H1 (cell line): ENCODE results near the gene RBAK. TPM values are rescaled to one million over a fixed set of nuclear protein-coding genes. Genes with fewer than 3 reads are reported as not detected.

Source experiments
- CTCF ChIA-PET: fragments of 300-600 bp; sonication (Branson Sonifier 250); formaldehyde crosslinking; loops from one replicate; lab custom pipeline; 2021; ENCODE audit not compliant: partially characterized antibody; lab: Charles Lee
- POLR2A ChIA-PET: fragments of 300-600 bp; sonication (Branson Sonifier 250); formaldehyde crosslinking; loops from one replicate; lab custom pipeline; 2021; ENCODE audit warnings: inconsistent platforms; ENCODE audit not compliant: partially characterized antibody; lab: Charles Lee
- DNase-seq, 2 experiments: peaks; one replicate each; pipeline versions ENCODE4 v3.0.0 to v3.0.0-alpha.2; 2010 to 2022; ENCODE audit warnings: low spot score in 2 of 2, low read depth in 1 of 2, mixed read lengths in 1 of 2
- FAIRE-seq: peaks from 2 replicates; lab custom pipeline; 2011; peaks lifted over from hg19 to GRCh38; lab: Jason Lieb, UNC
- H2AFZ ChIP-seq: 2 replicates; pipeline ENCODE4 v1.8.1; 2012; ENCODE audit warnings: low read length, inconsistent platforms
- H2AK5ac ChIP-seq: 2 replicates; pipeline ENCODE4 v1.6.1; 2013; ENCODE audit warnings: low read depth, low read length
- H2BK120ac ChIP-seq: replicated peaks from 2 replicates; pipeline ENCODE3; 2013; ENCODE audit warnings: low read depth, low read length, inconsistent platforms
- H2BK12ac ChIP-seq: 2 replicates; pipeline ENCODE4 v1.6.1; 2013; ENCODE audit warnings: low read depth, low read length
- H2BK15ac ChIP-seq: 2 replicates; pipeline ENCODE4 v1.6.1; 2013; ENCODE audit warnings: low read length
- H2BK20ac ChIP-seq: 2 replicates; pipeline ENCODE4 v1.6.1; 2013; ENCODE audit warnings: low read length
- H2BK5ac ChIP-seq: 2 replicates; pipeline ENCODE4 v1.6.1; 2013; ENCODE audit warnings: low read depth, low read length
- H3K14ac ChIP-seq: 2 replicates; pipeline ENCODE4 v1.6.1; 2013; ENCODE audit warnings: inconsistent platforms; ENCODE audit not compliant: insufficient read length
- H3K18ac ChIP-seq: 2 replicates; pipeline ENCODE4 v1.6.1; 2013; ENCODE audit warnings: low read length; ENCODE audit errors: extremely low read depth
- H3K23ac ChIP-seq: 2 replicates; pipeline ENCODE4 v1.6.1; 2013; ENCODE audit warnings: inconsistent platforms; ENCODE audit not compliant: insufficient read length
- H3K23me2 ChIP-seq: 2 replicates; pipeline ENCODE4 v1.6.1; 2013; ENCODE audit warnings: low read depth, low read length
- H3K27ac ChIP-seq: 2 replicates; pipeline ENCODE4 v1.6.1; 2011; ENCODE audit warnings: low read depth, low read length, inconsistent platforms
- H3K27me3 ChIP-seq, 4 experiments: replicated peaks in 1 of 4; 1 replicate in 1 of 4; 2 replicates in 3 of 4; pipeline versions ENCODE4 v1.6.1 to v1.8.1; 2011 to 2013; ENCODE audit warnings: low read length in 3 of 4, mild to moderate bottlenecking in 3 of 4, inconsistent platforms in 2 of 4, mixed read lengths in 2 of 4, moderate library complexity in 1 of 4; ENCODE audit not compliant: control insufficient read depth in 3 of 4, insufficient read depth in 3 of 4; ENCODE audit errors: extremely low read depth in 1 of 4
- H3K36me3 ChIP-seq, 4 experiments: 2 replicates each; pipeline versions ENCODE4 v1.6.1 to v1.8.1; 2011 to 2013; ENCODE audit warnings: mild to moderate bottlenecking in 4 of 4, low read length in 3 of 4, moderate library complexity in 2 of 4, control low read depth in 1 of 4, inconsistent platforms in 1 of 4; ENCODE audit not compliant: insufficient read depth in 4 of 4, control insufficient read depth in 2 of 4
- H3K4ac ChIP-seq: replicated peaks from 2 replicates; pipeline ENCODE3; 2013; ENCODE audit warnings: low read length, low read depth, mixed read lengths, inconsistent platforms; ENCODE audit not compliant: insufficient read length
- H3K4me1 ChIP-seq, 4 experiments: replicated peaks in 1 of 4; 1 replicate in 1 of 4; 2 replicates in 3 of 4; pipeline versions ENCODE4 v1.6.1 to v1.8.1; 2011 to 2013; ENCODE audit warnings: low read length in 3 of 4, inconsistent platforms in 2 of 4, mixed read lengths in 1 of 4; ENCODE audit not compliant: insufficient read depth in 4 of 4, control insufficient read depth in 3 of 4
- H3K4me2 ChIP-seq, 2 experiments: 2 replicates each; pipeline versions ENCODE4 v1.6.1 to v1.8.1; 2011 to 2013; ENCODE audit warnings: low read depth in 2 of 2, low read length in 2 of 2, control low read depth in 1 of 2, inconsistent platforms in 1 of 2, mild to moderate bottlenecking in 1 of 2; ENCODE audit not compliant: insufficient read depth in 1 of 2
- H3K4me3 ChIP-seq, 4 experiments: fragments of 200-600, 300-600 bp in 1 of 4; sonication (generic), shearing (Covaris generic), sonication (Bioruptor Twin) in 1 of 4; 2 replicates each; pipeline versions ENCODE4 v1.5.1 to v1.8.1; 2011 to 2016; ENCODE audit warnings: low read length in 4 of 4, low read depth in 3 of 4, control low read depth in 2 of 4, inconsistent platforms in 2 of 4, mild to moderate bottlenecking in 2 of 4, mixed read lengths in 1 of 4, moderate library complexity in 1 of 4; ENCODE audit not compliant: insufficient read depth in 2 of 4; ENCODE audit errors: extremely low read depth in 1 of 4
- H3K56ac ChIP-seq: replicated peaks from 2 replicates; pipeline ENCODE3; 2013; ENCODE audit warnings: low read depth, mild to moderate bottlenecking, mixed read lengths, low read length, inconsistent platforms; ENCODE audit not compliant: insufficient read length
- H3K79me1 ChIP-seq: 2 replicates; pipeline ENCODE4 v1.6.1; 2013; ENCODE audit warnings: low read depth, low read length, control low read depth
- H3K79me2 ChIP-seq, 2 experiments: 2 replicates each; pipeline versions ENCODE4 v1.6.1 to v1.8.1; 2012 to 2013; ENCODE audit warnings: low read length in 2 of 2, mild to moderate bottlenecking in 2 of 2, inconsistent platforms in 1 of 2; ENCODE audit not compliant: insufficient read depth in 2 of 2, control insufficient read depth in 1 of 2
- H3K9ac ChIP-seq, 4 experiments: replicated peaks in 1 of 4; 1 replicate in 1 of 4; 2 replicates in 3 of 4; pipeline versions ENCODE4 v1.6.1 to v1.8.1; 2011 to 2013; ENCODE audit warnings: low read depth in 3 of 4, low read length in 3 of 4, control low read depth in 2 of 4, mild to moderate bottlenecking in 2 of 4, moderate library complexity in 2 of 4, inconsistent platforms in 1 of 4; ENCODE audit errors: extremely low read depth in 1 of 4
- H3K9me3 ChIP-seq, 2 experiments: 2 replicates each; pipeline versions ENCODE4 v1.6.1 to v1.8.1; 2012 to 2013; ENCODE audit warnings: mild to moderate bottlenecking in 2 of 2, moderate library complexity in 2 of 2, control low read depth in 1 of 2, inconsistent platforms in 1 of 2, low read depth in 1 of 2, low read length in 1 of 2, mixed read lengths in 1 of 2; ENCODE audit not compliant: insufficient read depth in 2 of 2
- H4K20me1 ChIP-seq, 2 experiments: replicated peaks in 1 of 2; 2 replicates each; pipeline versions ENCODE3 to v1.8.1; 2011 to 2013; ENCODE audit warnings: inconsistent platforms in 2 of 2, low read length in 2 of 2, mild to moderate bottlenecking in 1 of 2; ENCODE audit not compliant: insufficient read depth in 2 of 2, control insufficient read depth in 1 of 2
- H4K5ac ChIP-seq: 2 replicates; pipeline ENCODE4 v1.6.1; 2013; ENCODE audit warnings: low read length, low read depth, mixed read lengths, inconsistent platforms; ENCODE audit not compliant: insufficient read length
- H4K8ac ChIP-seq: 2 replicates; pipeline ENCODE4 v1.8.0; 2013; ENCODE audit warnings: mild to moderate bottlenecking, moderate library complexity, low read length, inconsistent platforms; ENCODE audit not compliant: insufficient read depth; ENCODE audit errors: extremely low read depth
- H4K91ac ChIP-seq: replicated peaks from 2 replicates; pipeline ENCODE3; 2013; ENCODE audit warnings: low read length, mixed read lengths, inconsistent platforms; ENCODE audit not compliant: insufficient read length
- ASH2L ChIP-seq: fragments of 200-600, 300-600 bp; sonication (generic); IDR thresholded peaks from one replicate; pipeline ENCODE4 v1.7.1; 2017; ENCODE audit warnings: low read length
- CEBPB ChIP-seq: IDR thresholded peaks from 2 replicates; pipeline ENCODE4 v1.6.1; 2012; ENCODE audit warnings: low read depth, low read length
- CHD1 ChIP-seq: IDR thresholded peaks from 2 replicates; pipeline ENCODE4 v1.6.1; 2012; ENCODE audit warnings: low read depth, low read length, improper control_type of control experiment
- CHD2 ChIP-seq: IDR thresholded peaks from 2 replicates; pipeline ENCODE4 v1.6.1; 2012; ENCODE audit warnings: low read length, improper control_type of control experiment
- CREB1 ChIP-seq: IDR thresholded peaks from 2 replicates; pipeline ENCODE4 v1.6.1; 2012; ENCODE audit warnings: inconsistent platforms
- EZH2 ChIP-seq: fragments of 200-600 bp; sonication (generic); IDR thresholded peaks from 2 replicates; pipeline ENCODE4 v1.7.1; 2012; ENCODE audit warnings: low read depth, mild to moderate bottlenecking, moderate library complexity, low read length, inconsistent platforms; ENCODE audit not compliant: severe bottlenecking
- MAFK ChIP-seq: IDR thresholded peaks from 2 replicates; pipeline ENCODE4 v1.6.1; 2012; ENCODE audit warnings: low read depth, mild to moderate bottlenecking, improper control_type of control experiment, low read length
- SAP30 ChIP-seq: fragments of 300-600 bp; sonication (generic); IDR thresholded peaks from 2 replicates; pipeline ENCODE4 v1.7.1; 2012; ENCODE audit warnings: low read length, moderate library complexity, mild to moderate bottlenecking, inconsistent platforms; ENCODE audit not compliant: insufficient read depth, insufficient replicate concordance
- SUZ12 ChIP-seq: fragments of 200-600 bp; sonication (generic); IDR thresholded peaks from 2 replicates; pipeline ENCODE4 v1.6.1; 2012; ENCODE audit warnings: mild to moderate bottlenecking, inconsistent platforms, low read length, moderate library complexity, mixed read lengths
- TBP ChIP-seq: IDR thresholded peaks from 2 replicates; pipeline ENCODE4 v1.6.1; 2011; ENCODE audit warnings: low read depth, low read length, improper control_type of control experiment
- ZNF274 ChIP-seq: IDR thresholded peaks from 2 replicates; pipeline ENCODE4 v1.7.0; 2012; ENCODE audit warnings: low read length, borderline replicate concordance; ENCODE audit errors: extremely low read depth
- WGBS, 2 experiments: shearing (Covaris generic) in 1 of 2; methylation state at CpG; one replicate each; pipeline versions ENCODE4 v1.1.6 to v1.1.7; 2013 to 2015; ENCODE audit warnings: low lambda C conversion rate in 2 of 2, mixed read lengths in 2 of 2, inconsistent platforms in 1 of 2, low coverage in 1 of 2, missing lambda C conversion rate in 1 of 2; ENCODE audit not compliant: insufficient replicate concordance in 2 of 2, insufficient coverage in 1 of 2, insufficient read length in 1 of 2; ENCODE audit errors: extremely low coverage in 1 of 2, missing lambda C conversion rate in 1 of 2; 5-methylcytosine and 5-hydroxymethylcytosine counted together
- polyA plus RNA-seq, 7 experiments: library from polyadenylated mRNA; depleted of rRNA in 3 of 7; stranded (reverse) in 5 of 7; unstranded in 2 of 7; fragments of >200 nt in 5 of 7; fragments of 200-250 nt in 2 of 7; gene quantifications; 1 replicate in 5 of 7; 2 replicates in 1 of 7; 4 replicates in 1 of 7; pipeline versions ENCODE4 v1.2.1 to v1.2.3, GENCODE V29; 2011 to 2013; ENCODE audit warnings: missing spikeins in 2 of 7, mixed read lengths in 2 of 7
- total RNA-seq: library from RNA; stranded (reverse); fragmentation: NEBNext Ultra II Directional; extraction: Animal tissue kit (Norgen Biotek cat#: 25700); gene quantifications from 2 replicates; pipeline ENCODE4 v1.2.1, GENCODE V29; 2021

RBAK gene
- total and polyA plus RNA-seq, 2 of the 8 experiments (the other 6 are each of a cell fraction or from before 2014, with no cell fraction given): 1.9 to 18.2 TPM

GRCh38 chr7:5086256-5086655 lies 40.6 kb downstream of the RBAK start:
- no peak overlapping the region for H3K23ac ChIP-seq
- 0 out of 7 replicates have a peak, but pooled peaks cover 0 to 3% (median 1%) of the 10 kb centered on the region in 4 experiments for H3K27me3 ChIP-seq
- H2BK15ac ChIP-seq: no peak overlapping the region
- H3K23me2 ChIP-seq: no peaks in the 10 kb centered on the region
- H2BK5ac ChIP-seq: no peak overlapping the region
- no peak overlapping the region for H2AK5ac ChIP-seq
- H2BK20ac ChIP-seq: no peak overlapping the region
- no peaks in the 10 kb centered on the region for H3K79me1 ChIP-seq
- H3K56ac ChIP-seq: no peak overlapping the region
- no peak overlapping the region for H3K4me3 ChIP-seq
- no peak overlapping the region for H4K91ac ChIP-seq
- WGBS, 2 experiments: 85% methylated on average over 9 of the region's 9 CpGs; no CpG with 5 or more reads in 1 of the 2 experiments
- POLR2A ChIA-PET: interaction anchor here (0.6 to 1.0 kb wide), 2 partner anchors 113 to 278 kb away, joined by 3 to 4 read pairs; no protein-coding TSS in a partner anchor
- H3K36me3 ChIP-seq: no peaks in the 10 kb centered on the region
- no peak overlapping the region for H3K27ac ChIP-seq
- no peak for TF ChIP-seq CREB1
- no peak for TF ChIP-seq CEBPB
- TF ChIP-seq SAP30: no peak
- no peak for TF ChIP-seq CHD1
- TF ChIP-seq TBP: no peak
- TF ChIP-seq CHD2: no peak
- TF ChIP-seq EZH2: no peak
- no peak for TF ChIP-seq ZNF274
- TF ChIP-seq MAFK: no peak
- TF ChIP-seq ASH2L: no peak
- TF ChIP-seq SUZ12: no peak
- FAIRE-seq: no peak
- H3K4ac ChIP-seq: no peak overlapping the region
- no peak overlapping the region for H3K14ac ChIP-seq
- H4K5ac ChIP-seq: no peak overlapping the region
- no peak for DNase-seq
- no peaks in the 10 kb centered on the region for H3K79me2 ChIP-seq
- H3K18ac ChIP-seq: no peak overlapping the region
- CTCF ChIA-PET: interaction anchor here (0.5 to 7.0 kb wide), 27 partner anchors 10 to 394 kb away, joined by 3 to 65 read pairs (median 4); no protein-coding TSS in a partner anchor
- H4K20me1 ChIP-seq: peaks cover 0 to 3% of the 10 kb centered on the region in 2 experiments
- no peak overlapping the region for H2BK120ac ChIP-seq
- no peak overlapping the region for H4K8ac ChIP-seq
- H2AFZ ChIP-seq: no peak overlapping the region
- H3K4me1 ChIP-seq: no peaks in the 10 kb centered on the region
- H3K4me2 ChIP-seq: no peak overlapping the region
- H2BK12ac ChIP-seq: no peak overlapping the region
- no peak overlapping the region for H3K9ac ChIP-seq
- H3K9me3 ChIP-seq: no peaks in the 10 kb centered on the region
